ENCODE data around the gene NOTCH4. TPM values are rescaled to one million over a fixed set of nuclear protein-coding genes. Genes with fewer than 3 reads are reported as not detected.

NOTCH4 gene
- total RNA-seq, 1 donor from 2014 or later = 1.4 TPM

DNA sequence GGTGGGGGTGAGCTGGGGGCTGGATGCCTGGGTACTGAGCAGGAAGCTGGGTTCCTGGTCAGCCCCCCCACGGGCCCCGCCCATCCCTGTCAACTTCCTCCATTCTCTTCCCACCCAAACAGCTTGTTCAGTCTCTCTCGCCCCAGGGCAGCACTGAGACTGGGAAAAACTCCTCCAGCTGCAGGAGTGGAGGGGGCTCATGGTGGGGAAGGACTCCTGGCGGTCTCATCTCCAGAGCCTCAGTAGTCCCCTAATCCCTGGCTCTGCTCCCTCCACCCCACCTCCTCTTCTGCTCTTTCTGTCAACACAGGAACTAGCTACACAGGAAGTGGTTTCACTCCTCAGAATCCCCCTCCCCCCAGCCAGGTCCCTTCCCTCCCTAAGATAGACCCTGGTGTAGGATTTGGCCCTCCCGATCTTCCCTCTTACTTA is 31.2 kb downstream of the NOTCH4 start, which contains the start of gene GPSM3:
Gene GPSM3 (minus strand): TSS at position 36 of the 432 bp plus-strand sequence. CDS start 130 bp downstream, outside the sequence.
- Mint-ChIP-seq H3K4me1 (ENCODE audit: low read depth) (peaks cover 63% of the 10 kb centered on the region), H3K36me3 (ENCODE audit: low read depth) (peaks cover under 1% of the 10 kb centered on the region), H3K27ac (ENCODE audit: unreplicated experiment) (peak within 1 kb of the TSS; percentile 78), H3K27me3 (ENCODE audit: low read depth) (no peaks in the 10 kb centered on the region), H3K4me3 (ENCODE audit: unreplicated experiment) (peak within 1 kb of the TSS; percentile 41), H3K9me3 (ENCODE audit: low read depth) (no peaks in the 10 kb centered on the region)
- no peak for DNase-seq (ENCODE audit: low spot score)
- TF ChIP-seq, protein P1, sequence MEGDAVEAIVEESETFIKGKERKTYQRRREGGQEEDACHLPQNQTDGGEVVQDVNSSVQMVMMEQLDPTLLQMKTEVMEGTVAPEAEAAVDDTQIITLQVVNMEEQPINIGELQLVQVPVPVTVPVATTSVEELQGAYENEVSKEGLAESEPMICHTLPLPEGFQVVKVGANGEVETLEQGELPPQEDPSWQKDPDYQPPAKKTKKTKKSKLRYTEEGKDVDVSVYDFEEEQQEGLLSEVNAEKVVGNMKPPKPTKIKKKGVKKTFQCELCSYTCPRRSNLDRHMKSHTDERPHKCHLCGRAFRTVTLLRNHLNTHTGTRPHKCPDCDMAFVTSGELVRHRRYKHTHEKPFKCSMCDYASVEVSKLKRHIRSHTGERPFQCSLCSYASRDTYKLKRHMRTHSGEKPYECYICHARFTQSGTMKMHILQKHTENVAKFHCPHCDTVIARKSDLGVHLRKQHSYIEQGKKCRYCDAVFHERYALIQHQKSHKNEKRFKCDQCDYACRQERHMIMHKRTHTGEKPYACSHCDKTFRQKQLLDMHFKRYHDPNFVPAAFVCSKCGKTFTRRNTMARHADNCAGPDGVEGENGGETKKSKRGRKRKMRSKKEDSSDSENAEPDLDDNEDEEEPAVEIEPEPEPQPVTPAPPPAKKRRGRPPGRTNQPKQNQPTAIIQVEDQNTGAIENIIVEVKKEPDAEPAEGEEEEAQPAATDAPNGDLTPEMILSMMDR (IDR thresholded peaks at IDR 0.05) = no peak

DNA sequence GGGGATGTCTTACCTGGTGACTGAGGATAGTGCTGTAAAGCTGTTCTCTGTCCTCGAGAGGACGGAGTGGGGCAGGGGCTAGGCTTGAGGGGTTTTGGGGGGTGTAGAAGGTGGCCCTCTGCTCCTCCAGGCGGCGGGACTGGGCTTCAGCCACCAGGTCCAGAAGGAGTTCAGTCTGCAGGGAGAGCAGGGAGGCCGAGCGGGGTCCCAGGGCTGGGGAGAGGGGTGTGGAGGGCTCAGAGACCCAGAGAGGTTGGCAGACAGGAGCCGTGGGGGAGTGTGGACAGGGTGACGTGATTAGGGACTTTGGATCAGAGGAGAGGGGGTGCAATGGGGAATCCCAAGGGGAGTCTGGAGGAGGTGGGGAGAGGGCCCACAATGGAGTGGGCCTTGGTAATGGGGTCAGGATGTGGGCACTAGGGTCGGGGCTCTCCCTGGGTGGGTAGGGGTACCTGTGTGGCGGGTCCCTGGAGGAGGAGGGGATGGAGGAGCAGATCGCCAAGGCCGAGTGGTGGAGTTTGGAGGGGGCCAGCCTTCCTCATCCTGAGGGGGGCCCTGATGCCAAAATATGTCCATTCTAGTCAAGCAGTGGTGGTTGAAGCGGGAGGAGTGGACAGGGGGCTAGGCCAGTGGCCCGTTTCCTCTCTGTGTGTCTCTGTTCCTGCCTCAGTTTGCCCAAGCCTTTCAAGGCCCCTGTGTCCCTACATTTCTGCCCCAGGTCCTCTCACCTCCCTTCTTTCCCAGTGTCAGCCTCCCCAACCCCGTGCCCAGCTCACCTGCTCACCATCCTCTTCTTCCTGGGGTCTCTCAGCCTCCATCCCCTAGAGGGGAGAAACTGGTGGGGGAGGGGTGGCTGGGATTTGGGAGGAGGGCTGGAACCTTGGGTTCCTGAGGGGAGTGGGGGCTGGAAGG is 31.9 kb downstream of the NOTCH4 start:
- TF ChIP-seq, protein P1 (IDR thresholded peaks at IDR 0.05) = no peak
- H3K27ac Mint-ChIP-seq (ENCODE audit: unreplicated experiment) = peak overlapping the region; percentile 78
- H3K36me3 Mint-ChIP-seq (ENCODE audit: low read depth) = peaks cover 2% of the 10 kb centered on the region
- H3K9me3 Mint-ChIP-seq (ENCODE audit: low read depth) = no peaks in the 10 kb centered on the region
- peak overlapping the region; percentile 25 for H3K4me3 Mint-ChIP-seq (ENCODE audit: unreplicated experiment)
- no peak for DNase-seq (ENCODE audit: low spot score)
- H3K4me1 Mint-ChIP-seq (ENCODE audit: low read depth) = peaks cover 66% of the 10 kb centered on the region
- no peaks in the 10 kb centered on the region for H3K27me3 Mint-ChIP-seq (ENCODE audit: low read depth)

DNA sequence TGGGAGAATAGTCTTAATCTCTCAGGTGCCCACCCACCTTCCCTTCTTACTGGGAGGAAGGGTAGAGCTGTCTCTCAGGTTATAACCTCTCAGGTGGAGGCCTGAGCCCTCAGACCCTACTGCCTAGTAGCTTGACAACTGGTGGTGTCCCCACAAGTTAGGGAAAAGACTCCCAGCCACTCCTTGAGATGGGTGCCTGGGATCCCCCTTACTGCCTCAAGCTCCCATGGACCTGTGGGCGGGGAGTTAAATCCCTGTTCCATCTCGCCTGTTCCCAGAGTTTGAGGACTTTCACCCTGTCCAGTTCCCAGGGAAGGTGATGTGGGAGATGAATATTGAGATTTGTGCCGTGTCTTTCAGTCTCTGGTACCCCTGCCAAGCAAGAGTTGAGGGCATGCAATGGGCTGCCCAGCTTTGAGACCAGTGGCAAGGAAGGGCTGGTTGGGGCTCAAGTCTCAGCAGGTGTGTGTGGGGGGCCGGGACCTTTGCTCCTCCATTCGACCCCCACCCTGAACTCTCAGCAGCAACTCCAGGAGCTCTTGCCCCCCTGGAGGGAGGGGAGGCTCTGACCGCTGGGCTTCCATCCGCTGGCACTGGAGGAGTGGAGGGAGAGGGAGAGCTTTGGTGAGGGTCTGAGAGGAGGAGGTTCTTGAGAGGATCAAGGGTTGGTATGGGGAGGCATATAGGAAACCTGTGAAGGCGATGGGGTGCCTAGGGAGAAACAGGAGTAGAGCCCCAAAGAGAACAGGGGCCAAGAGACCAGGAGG is 32.8 kb downstream of the NOTCH4 start:
- H3K4me3 Mint-ChIP-seq (ENCODE audit: unreplicated experiment) = peak overlapping the region; percentile 19
- no peaks in the 10 kb centered on the region for H3K27me3 Mint-ChIP-seq (ENCODE audit: low read depth)
- H3K36me3 Mint-ChIP-seq (ENCODE audit: low read depth) = peaks cover 6% of the 10 kb centered on the region
- DNase-seq (ENCODE audit: low spot score) = no peak
- peak overlapping the region; percentile 32 for H3K27ac Mint-ChIP-seq (ENCODE audit: unreplicated experiment)
- TF ChIP-seq, protein P1 (IDR thresholded peaks at IDR 0.05) = no peak
- H3K4me1 Mint-ChIP-seq (ENCODE audit: low read depth) = peaks cover 66% of the 10 kb centered on the region
- no peaks in the 10 kb centered on the region for H3K9me3 Mint-ChIP-seq (ENCODE audit: low read depth)

DNA sequence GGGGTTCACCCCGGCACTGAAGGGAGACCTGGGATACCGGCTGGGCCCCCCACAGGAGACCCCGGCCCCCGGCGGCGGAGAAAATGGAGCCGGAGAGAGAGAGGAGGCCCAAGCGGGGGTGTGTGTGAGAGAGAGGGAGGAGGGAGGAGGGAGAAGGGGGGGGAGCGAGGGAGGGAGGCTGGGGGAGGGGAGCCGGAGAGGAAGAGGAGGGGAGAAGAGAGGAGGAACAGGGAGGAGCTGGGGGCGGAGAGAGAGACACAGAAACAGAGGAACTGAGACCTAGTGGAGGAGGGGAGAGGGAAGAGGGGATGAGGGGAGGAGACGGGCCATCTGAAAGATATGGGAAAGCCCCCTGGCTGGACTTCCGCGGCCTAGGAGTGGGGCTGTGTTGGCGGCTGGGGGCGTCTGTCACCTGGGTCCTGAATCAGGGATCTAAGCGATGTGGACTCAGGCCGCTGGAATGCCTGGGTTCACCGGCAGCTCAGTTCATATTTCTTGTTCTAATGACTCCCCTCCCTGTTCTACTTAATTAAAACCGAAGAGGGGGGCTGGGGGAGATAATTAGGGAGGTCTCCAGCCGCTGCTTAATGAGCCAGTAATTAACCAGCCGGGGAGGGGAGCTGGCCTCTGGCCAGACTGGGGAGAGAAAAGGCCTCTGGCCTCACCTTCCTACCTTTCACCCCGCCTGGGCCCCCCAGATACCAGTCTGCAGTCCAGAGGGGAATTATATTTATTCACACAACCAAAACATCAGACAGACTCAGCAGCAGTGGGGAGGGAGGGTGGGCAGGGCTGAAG is 33.6 kb downstream of the NOTCH4 start, which contains the start of gene PBX2:
Gene PBX2 (minus strand): TSS at position 149 of the 798 bp plus-strand sequence. CDS start 287 bp downstream, outside the sequence.
- TF ChIP-seq, protein P1 (IDR thresholded peaks at IDR 0.05) = no peak
- H3K27me3 Mint-ChIP-seq (ENCODE audit: low read depth) = no peaks in the 10 kb centered on the region
- H3K27ac Mint-ChIP-seq (ENCODE audit: unreplicated experiment) = peak within 1 kb of the TSS; percentile 93
- peaks cover 10% of the 10 kb centered on the region for H3K36me3 Mint-ChIP-seq (ENCODE audit: low read depth)
- peaks cover 72% of the 10 kb centered on the region for H3K4me1 Mint-ChIP-seq (ENCODE audit: low read depth)
- no peak for DNase-seq (ENCODE audit: low spot score)
- H3K4me3 Mint-ChIP-seq (ENCODE audit: unreplicated experiment) = peak within 1 kb of the TSS; percentile 92
- H3K9me3 Mint-ChIP-seq (ENCODE audit: low read depth) = no peaks in the 10 kb centered on the region
